ENCODE data around the gene LSM2.
"Not testable (repeated sequence)": the region's sequence is repeated elsewhere in the genome, so short reads cannot be mapped to it uniquely, and the experiment has no call there.

LSM2 gene

GRCh38 chr6:31820399-31820798, 13.6 kb upstream of the LSM2 start:
- CTCF ChIA-PET: interaction anchor here (0.6 to 1.6 kb wide), 3 partner anchors 51 to 298 kb away, joined by 3 to 4 read pairs (median 3); no protein-coding TSS in a partner anchor
- H3K9me3 Mint-ChIP-seq, H3K4me3 Mint-ChIP-seq, DNase-seq, H3K27me3 Mint-ChIP-seq: not testable (repeated sequence)
- Mint-ChIP-seq H3K27ac (peak overlapping the region; percentile 96), H3K4me1 (peaks cover 62% of the 10 kb centered on the region), H3K36me3 (peaks cover 18% of the 10 kb centered on the region)

- Mint-ChIP-seq H3K4me3 (peak overlapping the region; percentile 51), H3K9me3 (no peaks in the 10 kb centered on the region), H3K4me1 (peaks cover 57% of the 10 kb centered on the region), H3K27me3 (no peaks in the 10 kb centered on the region), H3K36me3 (peaks cover 18% of the 10 kb centered on the region), H3K27ac (peak overlapping the region; percentile 87)
- DNase-seq: no peak
- CTCF ChIA-PET: interaction anchor here (0.6 to 0.9 kb wide), 2 partner anchors 81 to 298 kb away, joined by 3 read pairs; no protein-coding TSS in a partner anchor
Measured at GRCh38 chr6:31819871-31820299, 13.1 kb upstream of the LSM2 start.

- peak overlapping the region; percentile 96 for H3K27ac Mint-ChIP-seq
- peaks cover 18% of the 10 kb centered on the region for H3K36me3 Mint-ChIP-seq
- H3K27me3 Mint-ChIP-seq, H3K9me3 Mint-ChIP-seq: not testable (repeated sequence)
- CTCF ChIA-PET: interaction anchor here (0.8 to 1.8 kb wide), 7 partner anchors 8 to 154 kb away, joined by 3 to 10 read pairs (median 5); partner anchors contain the start of genes DDAH2 and LSM2
- H3K4me3 Mint-ChIP-seq: peak overlapping the region; percentile 89
- DNase-seq: peak; percentile 37
- H3K4me1 Mint-ChIP-seq: peaks cover 61% of the 10 kb centered on the region
Measured at GRCh38 chr6:31817929-31818511, 11.3 kb upstream of the LSM2 start.

GRCh38 chr6:31817133-31817928, 10.6 kb upstream of the LSM2 start:
- Mint-ChIP-seq H3K4me3 (peak overlapping the region; percentile 89), H3K36me3 (peaks cover 18% of the 10 kb centered on the region), H3K27ac (peak overlapping the region; percentile 96), H3K4me1 (peaks cover 61% of the 10 kb centered on the region)
- CTCF ChIA-PET: interaction anchor here (0.8 to 1.8 kb wide), 7 partner anchors 9 to 153 kb away, joined by 3 to 10 read pairs (median 5); partner anchors contain the start of genes DDAH2 and LSM2
- H3K27me3 Mint-ChIP-seq, H3K9me3 Mint-ChIP-seq: not testable (repeated sequence)
- peak; percentile 39 for DNase-seq

GRCh38 chr6:31815025-31815838, 8.5 kb upstream of the LSM2 start, which contains the start of the genes HSPA1A and HSPA1L:
Gene HSPA1A (plus strand): TSS chr6:31815543. CDS start chr6:31815757, 214 bp downstream.
Gene HSPA1L (minus strand): TSS chr6:31815283. CDS start chr6:31811972, 3,311 bp downstream.
- CTCF ChIA-PET: interaction anchor here (0.6 to 2.5 kb wide), 6 partner anchors 11 to 88 kb away, joined by 3 to 8 read pairs (median 4); no protein-coding TSS in a partner anchor
- no peaks in the 10 kb centered on the region for H3K27me3 Mint-ChIP-seq
- DNase-seq: peak; percentile 77
- peaks cover 29% of the 10 kb centered on the region for H3K36me3 Mint-ChIP-seq
- H3K4me3 Mint-ChIP-seq: peak within 1 kb of the TSS; percentile 92
- H3K9me3 Mint-ChIP-seq: no peaks in the 10 kb centered on the region
- H3K4me1 Mint-ChIP-seq: peaks cover 49% of the 10 kb centered on the region
- H3K27ac Mint-ChIP-seq: peak within 1 kb of the TSS; percentile 91

- no peaks in the 10 kb centered on the region for H3K27me3 Mint-ChIP-seq
- peaks cover 48% of the 10 kb centered on the region for H3K4me1 Mint-ChIP-seq
- CTCF ChIA-PET: interaction anchor here (0.6 to 2.5 kb wide), 6 partner anchors 12 to 87 kb away, joined by 3 to 8 read pairs (median 3); partner anchors contain the start of gene CLIC1
- peak overlapping the region; percentile 92 for H3K4me3 Mint-ChIP-seq
- peak overlapping the region; percentile 91 for H3K27ac Mint-ChIP-seq
- H3K9me3 Mint-ChIP-seq: no peaks in the 10 kb centered on the region
- peak; percentile 86 for DNase-seq
- H3K36me3 Mint-ChIP-seq: peaks cover 31% of the 10 kb centered on the region
Measured at GRCh38 chr6:31814677-31815024, 7.9 kb upstream of the LSM2 start.

GRCh38 chr6:31813465-31813849, 6.7 kb upstream of the LSM2 start:
- Mint-ChIP-seq H3K36me3 (peaks cover 30% of the 10 kb centered on the region), H3K27ac (peak overlapping the region; percentile 82), H3K4me3 (peak overlapping the region; percentile 69), H3K27me3 (no peaks in the 10 kb centered on the region), H3K4me1 (peaks cover 41% of the 10 kb centered on the region), H3K9me3 (no peaks in the 10 kb centered on the region)
- DNase-seq: no peak
- CTCF ChIA-PET: interaction anchor here (1.8 to 2.5 kb wide), 2 partner anchors 23 to 86 kb away, joined by 5 to 8 read pairs; no protein-coding TSS in a partner anchor

- H3K4me3 Mint-ChIP-seq: no peak overlapping the region
- no peak for DNase-seq
- CTCF ChIA-PET: interaction anchor here (0.9 to 1.8 kb wide), 2 partner anchors 12 to 22 kb away, joined by 4 to 5 read pairs; no protein-coding TSS in a partner anchor
- H3K9me3 Mint-ChIP-seq: no peaks in the 10 kb centered on the region
- peaks cover 35% of the 10 kb centered on the region for H3K4me1 Mint-ChIP-seq
- no peak overlapping the region for H3K27ac Mint-ChIP-seq
- H3K27me3 Mint-ChIP-seq: no peaks in the 10 kb centered on the region
- H3K36me3 Mint-ChIP-seq: peaks cover 23% of the 10 kb centered on the region
Measured at GRCh38 chr6:31811645-31812044, 4.9 kb upstream of the LSM2 start.

GRCh38 chr6:31808599-31808998, 1.8 kb upstream of the LSM2 start:
- H3K27ac Mint-ChIP-seq, CTCF ChIA-PET: not testable (repeated sequence)

GRCh38 chr6:31805939-31806469, 762 bp downstream of the LSM2 start:
- no peak for DNase-seq
- H3K27ac Mint-ChIP-seq: peak overlapping the region; percentile 89
- H3K4me3 Mint-ChIP-seq: peak overlapping the region; percentile 92
- H3K27me3 Mint-ChIP-seq: no peaks in the 10 kb centered on the region
- H3K4me1 Mint-ChIP-seq: peaks cover 46% of the 10 kb centered on the region
- H3K9me3 Mint-ChIP-seq: no peaks in the 10 kb centered on the region
- peaks cover 38% of the 10 kb centered on the region for H3K36me3 Mint-ChIP-seq
- CTCF ChIA-PET: interaction anchor here (0.8 to 3.0 kb wide), 7 partner anchors 9 to 125 kb away, joined by 3 to 20 read pairs (median 3); partner anchors contain the start of genes DDAH2, LY6G5C and VARS1

More at GRCh38 chr6:31808599-31808998, 1.8 kb upstream of the LSM2 start:
- DNase-seq, H3K4me3 Mint-ChIP-seq, H3K9me3 Mint-ChIP-seq, H3K27me3 Mint-ChIP-seq: not testable (repeated sequence)
- Mint-ChIP-seq H3K36me3 (peaks cover 27% of the 10 kb centered on the region), H3K4me1 (peaks cover 52% of the 10 kb centered on the region)

GRCh38 chr6:31801031-31801927, 5.5 kb downstream of the LSM2 start:
- H3K27me3 Mint-ChIP-seq, H3K4me3 Mint-ChIP-seq, H3K9me3 Mint-ChIP-seq, DNase-seq: not testable (repeated sequence)
- peaks cover 33% of the 10 kb centered on the region for H3K36me3 Mint-ChIP-seq
- CTCF ChIA-PET: interaction anchor here (0.6 kb wide), 1 partner anchor 123 kb away, joined by 3 read pairs; no protein-coding TSS in a partner anchor
- H3K27ac Mint-ChIP-seq: peak overlapping the region; percentile 60
- H3K4me1 Mint-ChIP-seq: peaks cover 56% of the 10 kb centered on the region

GRCh38 chr6:31799781-31800180, 7.0 kb downstream of the LSM2 start:
- peaks cover 45% of the 10 kb centered on the region for H3K4me1 Mint-ChIP-seq
- DNase-seq: no peak
- H3K36me3 Mint-ChIP-seq: peaks cover 29% of the 10 kb centered on the region
- CTCF ChIA-PET: interaction anchor here (1.2 kb wide), 1 partner anchor 30 kb away, joined by 7 read pairs; no protein-coding TSS in a partner anchor
- H3K4me3 Mint-ChIP-seq: no peak overlapping the region
- no peaks in the 10 kb centered on the region for H3K9me3 Mint-ChIP-seq
- H3K27me3 Mint-ChIP-seq: no peaks in the 10 kb centered on the region
- H3K27ac Mint-ChIP-seq: peak overlapping the region; percentile 37
